ENCODE results near the gene PYGO2. TPM values are rescaled to one million over a fixed set of nuclear protein-coding genes. Genes with fewer than 3 reads are reported as not detected.

Gene PYGO2
- total and polyA plus RNA-seq, 2 of the 8 experiments (the other 6 are each of a cell fraction or from before 2014, with no cell fraction given): 31.0 to 31.6 TPM

DNA sequence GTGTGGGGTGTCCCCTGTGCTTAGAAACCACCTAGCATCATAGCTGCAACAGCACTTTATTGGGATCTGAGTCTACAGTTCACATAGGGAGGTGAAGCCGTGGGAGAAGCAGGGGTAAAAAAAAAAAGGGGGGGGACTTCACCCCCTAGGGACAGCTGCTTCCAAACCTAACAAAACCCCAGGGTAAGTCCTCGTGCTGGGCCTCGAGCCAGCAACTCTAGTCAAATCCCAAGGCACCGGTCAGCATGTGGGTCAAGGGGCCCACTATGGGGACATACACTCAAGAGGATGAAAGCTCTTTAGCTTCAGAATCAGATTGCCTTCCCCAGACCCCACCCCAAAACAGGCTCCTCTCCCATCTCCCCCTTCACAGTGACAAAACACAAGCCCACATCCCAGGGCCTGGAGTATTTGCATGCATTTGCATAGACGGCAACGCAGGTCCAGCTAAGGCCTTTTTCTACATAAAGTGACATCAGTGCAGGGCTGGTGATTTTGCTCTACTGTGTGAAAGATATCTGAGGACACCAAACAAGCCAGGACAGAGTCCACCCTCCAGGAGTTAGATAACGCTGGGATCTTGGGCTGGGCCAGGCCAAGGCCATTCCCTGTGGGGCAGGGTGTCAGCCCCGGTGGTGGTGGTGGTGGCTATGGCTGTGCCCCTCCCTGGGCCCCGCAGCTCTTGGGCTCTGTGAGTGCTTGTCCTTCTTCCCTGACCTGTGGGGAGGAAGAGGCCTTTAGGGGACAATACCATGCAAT lies 17.0 kb downstream of the PYGO2 start:
- Histone ChIP-seq H3K4ac (replicated peaks; ENCODE audit: insufficient read length, low read depth, low read length) (no peak overlapping the region), H3K56ac (replicated peaks; ENCODE audit: insufficient read length, low read depth, low read length) (no peak overlapping the region), H4K91ac (replicated peaks; ENCODE audit: insufficient read length, low read length) (no peak overlapping the region), H2BK12ac (ENCODE audit: low read depth, low read length) (no peak overlapping the region), H3K79me1 (ENCODE audit: low read depth, low read length) (no peaks in the 10 kb centered on the region), H3K36me3 (ENCODE audit: control insufficient read depth in 2 of 4, insufficient read depth in 4 of 4, low read length in 3 of 4) (no peaks in the 10 kb centered on the region; a peak in 1 of 8 replicates), H3K4me2 (ENCODE audit: insufficient read depth in 1 of 2, low read depth in 2 of 2, low read length in 2 of 2) (no peak overlapping the region), H2BK15ac (ENCODE audit: low read length) (no peak overlapping the region), H3K9me3 (ENCODE audit: insufficient read depth in 2 of 2, low read depth in 1 of 2, low read length in 1 of 2) (no peaks in the 10 kb centered on the region), H3K79me2 (ENCODE audit: control insufficient read depth in 1 of 2, insufficient read depth in 2 of 2, low read length in 2 of 2) (no peaks in the 10 kb centered on the region), H2AFZ (ENCODE audit: low read length) (no peak overlapping the region), H3K14ac (ENCODE audit: insufficient read length) (no peak overlapping the region), H4K5ac (ENCODE audit: insufficient read length, low read depth, low read length) (no peak overlapping the region), H4K8ac (ENCODE audit: extremely low read depth, insufficient read depth, low read length) (no peak overlapping the region), H3K9ac (replicated peaks in 1 of 4; ENCODE audit: extremely low read depth in 1 of 4, low read depth in 3 of 4, low read length in 3 of 4) (no peak overlapping the region), H2BK5ac (ENCODE audit: low read depth, low read length) (no peak overlapping the region), H3K4me3 (ENCODE audit: extremely low read depth in 1 of 4, insufficient read depth in 2 of 4, low read depth in 3 of 4, low read length in 4 of 4) (no peak overlapping the region), H4K20me1 (replicated peaks in 1 of 2; ENCODE audit: control insufficient read depth in 1 of 2, insufficient read depth in 2 of 2, low read length in 2 of 2) (peaks cover 0 to 2% of the 10 kb centered on the region in 2 experiments), H2AK5ac (ENCODE audit: low read depth, low read length) (no peak overlapping the region), H2BK120ac (replicated peaks; ENCODE audit: low read depth, low read length) (no peak overlapping the region), H3K4me1 (replicated peaks in 1 of 4; ENCODE audit: control insufficient read depth in 3 of 4, insufficient read depth in 4 of 4, low read length in 3 of 4) (peaks cover 2 to 5% (median 5%) of the 10 kb centered on the region in 4 experiments; a peak in 6 of 7 replicates), H3K18ac (ENCODE audit: extremely low read depth, low read length) (no peak overlapping the region), H3K27me3 (replicated peaks in 1 of 4; ENCODE audit: control insufficient read depth in 3 of 4, extremely low read depth in 1 of 4, insufficient read depth in 3 of 4, low read length in 3 of 4) (no peaks in the 10 kb centered on the region), H3K23ac (ENCODE audit: insufficient read length) (no peak overlapping the region), H3K23me2 (ENCODE audit: low read depth, low read length) (no peaks in the 10 kb centered on the region), H2BK20ac (ENCODE audit: low read length) (no peak overlapping the region), H3K27ac (ENCODE audit: low read depth, low read length) (no peak overlapping the region)
- FAIRE-seq (no peak), DNase-seq (ENCODE audit: low read depth in 1 of 2, low spot score in 2 of 2) (no peak)
- ChIA-PET POLR2A (ENCODE audit: partially characterized antibody) (interaction anchor here (0.6 to 6.0 kb wide), 10 partner anchors 8 to 36 kb away, joined by 3 to 22 read pairs (median 4); partner anchors contain the start of genes PMVK and PYGO2), CTCF (ENCODE audit: partially characterized antibody) (interaction anchor here (1.0 to 1.9 kb wide), 27 partner anchors 12 to 398 kb away, joined by 3 to 6 read pairs (median 4); partner anchors contain the start of gene ADAM15)
- whole genome bisulfite sequencing, 2 experiments (ENCODE audit: extremely low coverage in 1 of 2, insufficient coverage in 1 of 2, insufficient read length in 1 of 2, insufficient replicate concordance in 2 of 2, low coverage in 1 of 2, low lambda C conversion rate in 2 of 2, missing lambda C conversion rate in 1 of 2): 79% methylated on average over 9 of the region's 9 CpGs; no CpG with 5 or more reads in 1 of the 2 experiments
- TF ChIP-seq, protein P1, sequence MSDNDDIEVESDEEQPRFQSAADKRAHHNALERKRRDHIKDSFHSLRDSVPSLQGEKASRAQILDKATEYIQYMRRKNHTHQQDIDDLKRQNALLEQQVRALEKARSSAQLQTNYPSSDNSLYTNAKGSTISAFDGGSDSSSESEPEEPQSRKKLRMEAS (IDR thresholded peaks at IDR 0.05): no peak
- TF ChIP-seq MAFK (IDR thresholded peaks at IDR 0.05; ENCODE audit: low read depth, low read length) (no peak), EZH2 (IDR thresholded peaks at IDR 0.05; ENCODE audit: low read depth, low read length, severe bottlenecking) (no peak), RXRA (IDR thresholded peaks at IDR 0.05; ENCODE audit: insufficient read depth, low read depth, low read length) (no peak), EP300 (IDR thresholded peaks at IDR 0.05; ENCODE audit: borderline replicate concordance in 1 of 2, low read depth in 2 of 2, low read length in 2 of 2) (no peak), SP1 (IDR thresholded peaks at IDR 0.05; ENCODE audit: low read depth, low read length) (no peak), GABPA (IDR thresholded peaks at IDR 0.05; ENCODE audit: borderline replicate concordance, insufficient read depth, low read length) (no peak), SP4 (IDR thresholded peaks at IDR 0.05; ENCODE audit: low read length) (no peak), KDM5A (IDR thresholded peaks at IDR 0.05; ENCODE audit: low read length) (no peak), NANOG (IDR thresholded peaks at IDR 0.05; ENCODE audit: insufficient read depth, low read depth, low read length, poor library complexity, severe bottlenecking) (no peak), HDAC6 (IDR thresholded peaks at IDR 0.05; ENCODE audit: low read depth, low read length) (no peak), TAF7 (optimal IDR thresholded peaks at IDR 0.05; ENCODE audit: borderline replicate concordance, low read depth, low read length) (no peak)

All from H1 (cell line).